ENCODE measurements around the gene TJP3.
A peak's percentile ranks its signal among the peaks of the same experiment; 100 is the strongest.
"Not testable (repeated sequence)": the region's sequence is repeated elsewhere in the genome, so short reads cannot be mapped to it uniquely, and the experiment has no call there.

TJP3 gene

DNA sequence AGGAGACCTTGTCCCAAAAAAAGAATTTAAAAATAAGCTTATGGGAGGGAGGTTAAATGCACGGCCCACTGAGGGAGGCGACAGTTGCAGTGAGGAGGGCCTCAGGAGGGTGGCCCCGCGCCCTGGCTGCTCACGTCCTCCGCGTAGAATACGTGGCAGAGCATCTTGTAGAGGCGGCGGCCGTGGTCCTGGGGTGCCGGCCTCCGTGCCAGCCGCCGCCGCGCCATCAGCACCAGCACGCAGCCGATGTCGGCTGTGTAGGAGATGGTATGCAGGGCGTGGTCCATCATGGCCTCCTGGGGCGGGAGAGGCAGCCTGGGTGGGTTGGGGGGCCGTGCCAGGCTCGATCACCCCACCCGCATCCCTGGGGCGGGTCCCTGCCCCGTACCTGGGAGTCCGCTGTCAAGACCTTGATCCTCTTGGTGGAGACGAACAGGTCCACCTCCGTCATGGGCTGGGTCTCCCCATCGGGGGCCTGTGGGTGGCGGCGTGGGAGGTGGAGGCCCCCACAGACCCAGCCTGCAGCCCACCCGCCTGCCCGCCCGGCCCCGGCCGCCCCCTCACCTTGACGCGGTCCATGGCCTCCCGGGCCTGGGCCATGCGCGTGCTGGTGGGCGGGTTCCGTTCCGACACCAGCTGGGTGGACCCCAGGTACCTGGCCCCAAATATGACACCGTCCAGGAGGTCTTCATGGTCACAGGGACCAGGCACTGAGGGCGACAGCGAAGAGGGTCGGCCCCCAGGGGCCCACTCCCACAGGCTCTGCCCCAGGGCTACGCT is 45.6 kb downstream of the TJP3 start:
- WGBS: 96% methylated on average over 51 of the region's 51 CpGs
- no peak overlapping the region for H3K4me3 ChIP-seq (ENCODE audit: low read length)
- H3K4me1 ChIP-seq (ENCODE audit: insufficient read depth, low read length): no peaks in the 10 kb centered on the region
- no peaks in the 10 kb centered on the region for H3K27me3 ChIP-seq (ENCODE audit: insufficient read depth, low read length)
- no peaks in the 10 kb centered on the region for H3K9me3 ChIP-seq (ENCODE audit: insufficient read depth, low read depth, low read length)
- H3K27ac ChIP-seq (ENCODE audit: low read depth, low read length): no peak overlapping the region
- peaks cover 28% of the 10 kb centered on the region for H3K36me3 ChIP-seq (ENCODE audit: insufficient read depth, low read length)
- no peak overlapping the region for H3K9ac ChIP-seq (ENCODE audit: low read depth, low read length)

DNA sequence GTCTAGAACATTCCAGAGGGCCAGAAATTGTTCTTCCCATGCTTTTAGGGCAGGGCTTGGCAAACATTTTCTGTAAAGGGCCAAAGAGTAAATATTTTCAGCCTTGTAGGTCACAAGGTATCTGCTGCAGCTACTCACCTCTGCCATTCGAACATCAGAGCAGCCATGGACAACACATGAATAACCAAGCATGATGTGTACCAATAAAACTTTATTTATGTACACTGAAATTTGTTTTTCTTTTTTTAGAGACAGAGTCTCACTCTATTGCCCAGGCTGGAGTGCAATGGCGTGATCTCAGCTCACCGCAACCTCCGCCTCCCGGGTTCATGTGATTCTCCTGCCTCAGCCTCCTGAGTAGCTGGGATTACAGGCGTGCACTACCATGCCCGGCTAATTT is 49.5 kb downstream of the TJP3 start:
- WGBS: 96% methylated on average over 7 of the region's 7 CpGs
- not testable (repeated sequence) for H3K9ac ChIP-seq (ENCODE audit: low read depth, low read length); H3K9me3 ChIP-seq (ENCODE audit: insufficient read depth, low read depth, low read length); H3K27me3 ChIP-seq (ENCODE audit: insufficient read depth, low read length); H3K27ac ChIP-seq (ENCODE audit: low read depth, low read length); H3K4me1 ChIP-seq (ENCODE audit: insufficient read depth, low read length); H3K4me3 ChIP-seq (ENCODE audit: low read length)
- H3K36me3 ChIP-seq (ENCODE audit: insufficient read depth, low read length): peaks cover 21% of the 10 kb centered on the region

DNA sequence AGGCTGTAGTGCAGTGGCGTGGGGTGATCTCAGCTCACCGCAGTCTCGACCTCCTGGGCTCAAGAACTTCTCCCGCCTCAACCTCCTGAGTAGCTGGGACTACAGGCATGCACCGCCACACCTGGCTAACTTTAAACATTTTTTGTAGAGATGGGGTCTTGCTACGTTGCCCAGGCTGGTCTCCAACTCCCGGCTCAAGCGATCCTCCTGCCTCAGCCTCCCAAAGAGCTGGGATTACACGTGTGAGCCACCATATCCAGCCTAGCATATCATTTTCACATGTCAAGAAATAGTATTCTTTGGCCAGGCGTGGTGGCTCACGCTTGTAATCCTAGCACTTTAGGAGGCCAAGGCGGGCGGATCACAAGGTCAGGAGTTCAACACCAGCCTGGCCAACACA is 50.1 kb downstream of the TJP3 start:
- not testable (repeated sequence) for H3K9ac ChIP-seq (ENCODE audit: low read depth, low read length); H3K9me3 ChIP-seq (ENCODE audit: insufficient read depth, low read depth, low read length); H3K27ac ChIP-seq (ENCODE audit: low read depth, low read length); H3K27me3 ChIP-seq (ENCODE audit: insufficient read depth, low read length); H3K4me1 ChIP-seq (ENCODE audit: insufficient read depth, low read length); H3K4me3 ChIP-seq (ENCODE audit: low read length)
- H3K36me3 ChIP-seq (ENCODE audit: insufficient read depth, low read length): peaks cover 21% of the 10 kb centered on the region
- WGBS: 96% methylated on average over 13 of the region's 13 CpGs

DNA sequence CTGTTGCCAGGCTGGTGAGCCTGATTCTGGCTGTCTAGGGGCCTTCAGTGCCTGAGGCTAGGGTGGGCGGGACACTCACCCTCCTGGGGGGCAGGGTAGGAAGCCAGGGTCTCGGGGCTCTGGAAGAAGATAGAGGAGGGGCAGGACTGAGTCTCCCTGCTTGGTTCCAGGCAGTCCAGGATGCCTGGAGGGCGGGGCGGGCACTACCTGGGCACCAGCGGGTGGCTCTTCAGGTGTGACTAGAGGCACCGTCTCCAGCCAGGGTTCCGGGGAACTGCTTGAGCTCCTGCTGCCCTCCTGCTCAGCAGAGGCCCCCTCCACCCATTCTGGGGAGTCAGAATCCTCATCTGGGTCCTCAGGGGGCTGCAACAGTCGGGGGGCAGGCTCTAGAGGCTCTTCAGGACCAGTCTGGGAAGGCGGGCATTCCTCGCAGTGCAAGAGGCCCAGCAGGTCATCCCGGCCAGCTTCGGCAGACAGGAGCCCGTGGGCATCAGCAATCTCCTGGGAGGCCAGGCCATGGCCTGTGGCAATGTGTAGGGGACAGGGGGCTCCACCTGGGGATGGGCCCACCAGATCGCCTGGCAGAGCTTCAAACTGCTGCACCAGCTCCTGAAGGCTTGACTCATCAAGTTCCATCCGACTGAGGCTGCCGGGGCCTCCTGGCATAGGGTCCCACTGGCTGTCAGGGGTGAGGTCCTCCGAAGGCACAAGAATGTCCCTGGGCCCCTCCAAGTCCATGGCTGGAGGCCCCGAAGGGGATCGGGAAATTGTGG is 51.5 kb downstream of the TJP3 start:
- no peaks in the 10 kb centered on the region for H3K9me3 ChIP-seq (ENCODE audit: insufficient read depth, low read depth, low read length)
- no peak overlapping the region for H3K9ac ChIP-seq (ENCODE audit: low read depth, low read length)
- no peaks in the 10 kb centered on the region for H3K4me1 ChIP-seq (ENCODE audit: insufficient read depth, low read length)
- WGBS: 94% methylated on average over 19 of the region's 19 CpGs
- H3K36me3 ChIP-seq (ENCODE audit: insufficient read depth, low read length): peaks cover 21% of the 10 kb centered on the region
- no peaks in the 10 kb centered on the region for H3K27me3 ChIP-seq (ENCODE audit: insufficient read depth, low read length)
- H3K4me3 ChIP-seq (ENCODE audit: low read length): no peak overlapping the region
- no peak overlapping the region for H3K27ac ChIP-seq (ENCODE audit: low read depth, low read length)

DNA sequence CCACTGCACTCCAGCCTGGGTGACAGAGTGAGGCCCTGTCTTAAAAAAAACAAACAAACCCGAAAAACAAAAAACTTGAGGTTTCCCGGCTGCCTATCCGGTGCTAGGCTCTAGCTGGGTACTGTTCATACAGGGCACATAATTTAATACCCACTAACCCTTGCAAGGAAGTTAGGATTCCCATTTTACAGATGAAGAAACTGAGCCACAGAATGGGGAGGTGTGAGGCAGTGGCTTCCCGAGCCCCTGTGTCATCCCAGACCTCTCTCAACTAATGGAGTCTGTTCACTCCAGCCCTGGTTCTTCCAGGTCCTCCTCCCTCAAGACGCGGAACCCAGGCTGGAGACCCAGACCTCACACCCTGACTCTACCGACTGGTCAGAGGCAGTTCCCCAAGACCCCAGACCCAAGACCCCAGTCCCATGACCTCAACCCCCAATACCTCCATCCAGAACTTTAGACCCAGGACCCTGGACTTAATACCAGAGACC is 52.7 kb downstream of the TJP3 start:
- Histone ChIP-seq H3K4me1 (ENCODE audit: insufficient read depth, low read length) (no peaks in the 10 kb centered on the region), H3K27me3 (ENCODE audit: insufficient read depth, low read length) (no peaks in the 10 kb centered on the region)
- WGBS: 47% methylated on average over 7 of the region's 7 CpGs

DNA sequence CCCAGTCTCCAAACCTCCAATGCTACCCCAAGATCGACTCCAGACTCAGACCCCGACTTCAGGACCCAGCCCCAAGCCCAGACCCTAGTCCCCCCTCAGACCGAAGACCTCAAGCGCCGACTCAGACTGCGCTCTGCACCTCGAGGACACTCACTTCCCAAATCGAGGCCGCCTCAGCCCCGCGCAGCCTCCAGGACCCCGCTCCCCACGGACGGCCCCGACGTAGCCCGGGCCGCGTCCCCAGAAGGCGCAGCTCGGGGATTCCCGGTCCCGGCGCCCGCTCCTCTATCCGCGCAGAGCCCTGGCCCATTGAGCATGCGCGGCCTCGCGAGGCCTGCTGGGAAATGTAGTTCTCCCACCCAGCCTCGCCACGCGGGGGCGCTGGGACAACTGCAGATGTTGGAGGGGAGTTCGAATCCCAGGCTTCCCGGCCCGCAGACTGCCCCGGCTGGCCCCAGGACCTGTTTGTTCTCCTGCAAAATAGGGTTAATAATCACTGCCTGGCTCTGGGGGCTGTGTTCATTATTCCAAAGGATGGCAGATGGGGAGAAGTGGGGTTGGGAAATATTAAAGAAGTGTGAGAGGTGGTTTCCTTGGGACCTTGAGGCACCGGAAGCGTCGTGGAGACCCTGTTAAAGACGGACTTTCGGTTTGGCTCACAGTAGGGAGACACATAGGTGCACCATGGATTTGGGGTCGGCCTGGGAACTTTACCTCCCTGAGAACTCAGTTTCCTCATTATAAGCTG is 53.4 kb downstream of the TJP3 start, which contains the start of gene APBA3:
Gene APBA3 (minus strand): TSS at position 311 of the 748 bp plus-strand sequence. CDS start 1,428 bp downstream, outside the sequence.
- WGBS: 9% methylated on average over 45 of the region's 45 CpGs

More for the DNA sequence above, 52.7 kb downstream of the TJP3 start:
- H3K9ac ChIP-seq (ENCODE audit: low read depth, low read length): peak overlapping the region; percentile 77
- no peaks in the 10 kb centered on the region for H3K9me3 ChIP-seq (ENCODE audit: insufficient read depth, low read depth, low read length)
- peaks cover 24% of the 10 kb centered on the region for H3K36me3 ChIP-seq (ENCODE audit: insufficient read depth, low read length)
- H3K4me3 ChIP-seq (ENCODE audit: low read length): peak overlapping the region; percentile 81
- H3K27ac ChIP-seq (ENCODE audit: low read depth, low read length): no peak overlapping the region

DNA sequence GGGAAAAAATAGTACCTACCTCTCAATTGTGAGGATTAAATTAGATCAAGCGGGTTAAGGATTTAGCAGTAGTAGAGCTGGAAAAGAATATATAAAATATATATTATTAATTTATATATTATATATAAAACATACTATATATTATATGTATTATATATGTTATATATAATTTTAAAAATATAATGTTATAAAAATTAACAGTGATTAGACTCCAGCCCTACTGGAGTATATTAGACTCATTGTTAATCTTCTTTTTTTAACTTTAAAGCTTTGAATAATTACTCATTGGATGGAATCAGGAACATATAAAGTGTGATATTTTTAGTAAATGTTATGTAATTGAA is 53.9 kb downstream of the TJP3 start:
- no CpG with 5 or more reads among the region's 1 CpG for WGBS
- Histone ChIP-seq H3K36me3 (ENCODE audit: insufficient read depth, low read length) (peaks cover 25% of the 10 kb centered on the region), H3K9me3 (ENCODE audit: insufficient read depth, low read depth, low read length) (no peaks in the 10 kb centered on the region), H3K27ac (ENCODE audit: low read depth, low read length) (no peak overlapping the region), H3K27me3 (ENCODE audit: insufficient read depth, low read length) (no peaks in the 10 kb centered on the region), H3K4me3 (ENCODE audit: low read length) (peak overlapping the region; percentile 80), H3K9ac (ENCODE audit: low read depth, low read length) (no peak overlapping the region), H3K4me1 (ENCODE audit: insufficient read depth, low read length) (no peaks in the 10 kb centered on the region)

More for the DNA sequence above, 53.4 kb downstream of the TJP3 start, which contains the start of gene APBA3:
- H3K4me1 ChIP-seq (ENCODE audit: insufficient read depth, low read length): no peaks in the 10 kb centered on the region
- peak within 1 kb of the TSS; percentile 81 for H3K4me3 ChIP-seq (ENCODE audit: low read length)
- peaks cover 27% of the 10 kb centered on the region for H3K36me3 ChIP-seq (ENCODE audit: insufficient read depth, low read length)
- no peaks in the 10 kb centered on the region for H3K27me3 ChIP-seq (ENCODE audit: insufficient read depth, low read length)
- H3K9me3 ChIP-seq (ENCODE audit: insufficient read depth, low read depth, low read length): no peaks in the 10 kb centered on the region
- H3K9ac ChIP-seq (ENCODE audit: low read depth, low read length): peak within 1 kb of the TSS; percentile 84
- H3K27ac ChIP-seq (ENCODE audit: low read depth, low read length): peak within 1 kb of the TSS; percentile 94

DNA sequence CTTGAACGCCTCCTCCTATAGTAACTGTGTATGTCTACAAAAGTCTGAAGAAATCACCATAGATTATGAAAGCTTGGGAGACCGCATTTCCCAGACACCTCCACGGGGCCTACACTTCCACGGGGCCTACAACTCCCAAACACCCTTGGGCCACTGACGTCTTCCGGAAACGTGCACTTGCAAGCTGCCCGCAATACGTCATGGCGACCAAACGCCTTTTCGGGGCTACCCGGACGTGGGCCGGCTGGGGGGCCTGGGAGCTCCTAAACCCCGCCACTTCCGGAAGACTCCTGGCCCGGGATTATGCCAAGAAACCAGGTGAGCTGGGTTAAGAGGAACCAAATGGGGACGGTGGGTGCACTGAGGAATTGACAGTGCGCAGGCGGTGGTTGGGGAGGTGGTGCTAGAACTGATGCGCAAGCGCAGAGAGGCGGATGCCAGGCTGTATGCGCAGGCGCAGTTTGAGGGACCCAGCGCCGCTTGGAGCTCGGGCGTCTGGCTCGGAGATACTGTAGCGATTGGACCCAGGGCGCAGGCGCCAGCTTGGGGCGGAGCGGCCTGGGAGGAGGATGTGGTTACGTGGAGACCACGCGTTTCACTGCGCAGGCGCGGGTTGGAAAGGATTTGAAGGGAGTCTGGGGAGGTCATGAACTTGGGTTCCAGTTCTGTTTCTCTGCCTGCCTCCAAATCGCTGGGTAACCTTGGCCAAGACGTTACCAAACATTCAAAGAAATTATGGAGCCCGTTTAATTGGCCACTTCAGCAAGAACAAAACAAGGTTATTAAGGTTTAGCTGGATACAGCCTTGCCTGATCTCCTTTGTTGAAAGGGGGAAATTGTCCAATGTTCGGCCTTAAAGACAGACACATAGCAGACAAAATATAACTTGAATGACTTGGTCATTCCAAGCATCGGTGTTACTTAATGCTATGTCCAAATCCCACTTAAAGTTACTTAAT is 54.6 kb downstream of the TJP3 start, which contains the start of gene MRPL54:
Gene MRPL54 (plus strand): TSS at position 182 of the 959 bp plus-strand sequence. CDS start 19 bp downstream, at position 201.
- Histone ChIP-seq H3K27ac (ENCODE audit: low read depth, low read length) (peak within 1 kb of the TSS; percentile 94), H3K9ac (ENCODE audit: low read depth, low read length) (peak within 1 kb of the TSS; percentile 84), H3K4me1 (ENCODE audit: insufficient read depth, low read length) (no peaks in the 10 kb centered on the region), H3K4me3 (ENCODE audit: low read length) (peak within 1 kb of the TSS; percentile 81), H3K36me3 (ENCODE audit: insufficient read depth, low read length) (peaks cover 27% of the 10 kb centered on the region), H3K27me3 (ENCODE audit: insufficient read depth, low read length) (no peaks in the 10 kb centered on the region), H3K9me3 (ENCODE audit: insufficient read depth, low read depth, low read length) (no peaks in the 10 kb centered on the region)
- WGBS: 5% methylated on average over 47 of the region's 47 CpGs

DNA sequence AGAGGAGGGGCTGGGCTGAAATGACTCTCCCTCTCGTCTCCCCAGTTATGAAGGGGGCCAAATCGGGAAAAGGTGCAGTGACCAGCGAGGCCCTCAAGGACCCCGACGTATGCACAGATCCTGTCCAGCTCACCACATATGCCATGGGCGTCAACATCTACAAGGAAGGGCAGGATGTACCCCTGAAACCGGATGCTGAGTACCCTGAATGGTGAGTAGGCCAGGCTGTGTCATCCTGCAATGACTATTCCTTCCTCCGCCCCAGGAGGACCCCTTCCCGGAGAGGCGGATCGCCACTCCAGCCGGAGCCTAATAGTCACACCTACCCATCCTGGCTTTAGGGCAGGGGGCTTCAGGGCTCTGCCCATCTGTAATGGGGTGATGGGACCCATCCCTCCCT is 56.9 kb downstream of the TJP3 start:
- Histone ChIP-seq H3K9ac (ENCODE audit: low read depth, low read length) (no peak overlapping the region), H3K36me3 (ENCODE audit: insufficient read depth, low read length) (peaks cover 18% of the 10 kb centered on the region), H3K27me3 (ENCODE audit: insufficient read depth, low read length) (no peaks in the 10 kb centered on the region), H3K4me3 (ENCODE audit: low read length) (no peak overlapping the region), H3K4me1 (ENCODE audit: insufficient read depth, low read length) (no peaks in the 10 kb centered on the region), H3K9me3 (ENCODE audit: insufficient read depth, low read depth, low read length) (no peaks in the 10 kb centered on the region), H3K27ac (ENCODE audit: low read depth, low read length) (no peak overlapping the region)
- WGBS: 97% methylated on average over 12 of the region's 12 CpGs

DNA sequence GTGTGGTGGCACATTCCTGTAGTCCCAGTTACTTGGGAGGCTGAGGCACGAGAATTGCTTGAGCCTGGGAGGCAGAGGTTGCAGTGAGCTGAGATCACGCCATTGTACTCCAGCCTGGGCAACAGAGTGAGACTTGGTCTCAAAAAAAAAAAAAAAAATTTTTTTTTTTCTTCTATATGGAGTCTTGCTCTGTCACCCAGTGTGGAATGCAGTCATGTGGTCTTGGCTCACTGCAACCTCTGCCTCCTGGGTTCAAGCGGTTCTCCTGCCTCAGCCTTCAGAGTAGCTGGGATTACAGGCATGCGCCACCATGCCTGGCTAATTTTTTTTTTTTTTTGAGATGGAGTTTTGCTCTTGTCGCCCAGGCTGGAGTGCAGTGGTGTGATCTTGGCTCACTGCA is 57.6 kb downstream of the TJP3 start:
- H3K4me3 ChIP-seq (ENCODE audit: low read length); H3K27ac ChIP-seq (ENCODE audit: low read depth, low read length); H3K4me1 ChIP-seq (ENCODE audit: insufficient read depth, low read length); H3K9me3 ChIP-seq (ENCODE audit: insufficient read depth, low read depth, low read length); H3K9ac ChIP-seq (ENCODE audit: low read depth, low read length); H3K27me3 ChIP-seq (ENCODE audit: insufficient read depth, low read length): not testable (repeated sequence)
- 91% methylated on average over 5 of the region's 5 CpGs for WGBS
- peaks cover 18% of the 10 kb centered on the region for H3K36me3 ChIP-seq (ENCODE audit: insufficient read depth, low read length)

Measured in HUES64 (cell line).